Measurements from ENCODE around the gene SLC9A8. TPM values are rescaled to one million over a fixed set of nuclear protein-coding genes. Genes with fewer than 3 reads are reported as not detected.
"Not testable (repeated sequence)": the region's sequence is repeated elsewhere in the genome, so short reads cannot be mapped to it uniquely, and the experiment has no call there.

Gene SLC9A8
- total RNA-seq, 1 experiment from 2014 or later, result 6.5 TPM

DNA sequence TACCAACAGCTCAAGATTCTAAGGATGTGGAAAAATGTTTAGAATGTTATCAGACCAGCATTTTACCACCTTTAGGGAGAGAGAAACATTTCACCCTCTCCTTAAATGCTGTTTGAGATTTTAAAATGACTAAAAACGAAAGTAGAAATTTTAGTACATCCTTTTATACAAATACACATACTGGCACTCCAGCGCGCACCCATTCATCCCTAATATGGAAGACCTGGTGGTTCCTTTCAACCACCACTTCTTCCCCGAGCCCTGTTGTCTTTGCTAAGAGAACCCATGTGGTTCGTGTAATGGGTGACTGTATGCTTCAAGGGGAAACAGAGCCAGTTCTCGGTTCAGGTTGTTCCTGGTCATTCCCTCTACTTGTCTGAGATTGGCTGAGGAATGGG is 81.4 kb downstream of the SLC9A8 start (continued):
- no peak for TF ChIP-seq ZNF263 (CRISPR knock-in tag; IDR thresholded peaks at IDR 0.05; ENCODE audit: low read depth)
- TF ChIP-seq, protein P1, sequence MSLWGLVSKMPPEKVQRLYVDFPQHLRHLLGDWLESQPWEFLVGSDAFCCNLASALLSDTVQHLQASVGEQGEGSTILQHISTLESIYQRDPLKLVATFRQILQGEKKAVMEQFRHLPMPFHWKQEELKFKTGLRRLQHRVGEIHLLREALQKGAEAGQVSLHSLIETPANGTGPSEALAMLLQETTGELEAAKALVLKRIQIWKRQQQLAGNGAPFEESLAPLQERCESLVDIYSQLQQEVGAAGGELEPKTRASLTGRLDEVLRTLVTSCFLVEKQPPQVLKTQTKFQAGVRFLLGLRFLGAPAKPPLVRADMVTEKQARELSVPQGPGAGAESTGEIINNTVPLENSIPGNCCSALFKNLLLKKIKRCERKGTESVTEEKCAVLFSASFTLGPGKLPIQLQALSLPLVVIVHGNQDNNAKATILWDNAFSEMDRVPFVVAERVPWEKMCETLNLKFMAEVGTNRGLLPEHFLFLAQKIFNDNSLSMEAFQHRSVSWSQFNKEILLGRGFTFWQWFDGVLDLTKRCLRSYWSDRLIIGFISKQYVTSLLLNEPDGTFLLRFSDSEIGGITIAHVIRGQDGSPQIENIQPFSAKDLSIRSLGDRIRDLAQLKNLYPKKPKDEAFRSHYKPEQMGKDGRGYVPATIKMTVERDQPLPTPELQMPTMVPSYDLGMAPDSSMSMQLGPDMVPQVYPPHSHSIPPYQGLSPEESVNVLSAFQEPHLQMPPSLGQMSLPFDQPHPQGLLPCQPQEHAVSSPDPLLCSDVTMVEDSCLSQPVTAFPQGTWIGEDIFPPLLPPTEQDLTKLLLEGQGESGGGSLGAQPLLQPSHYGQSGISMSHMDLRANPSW (CRISPR knock-in tag; conservative IDR thresholded peaks at IDR 0.05; ENCODE audit: low read depth), result no peak
- TF ChIP-seq FOXP1 (CRISPR knock-in tag; IDR thresholded peaks at IDR 0.05; ENCODE audit: borderline replicate concordance), result no peak
- no peak for TF ChIP-seq ZNF121 (CRISPR knock-in tag; IDR thresholded peaks at IDR 0.05)
- no peak for TF ChIP-seq ZBTB21 (CRISPR knock-in tag; IDR thresholded peaks at IDR 0.05; ENCODE audit: borderline replicate concordance)
- no peak for TF ChIP-seq TP53 (CRISPR knock-in tag; IDR thresholded peaks at IDR 0.05)
- TF ChIP-seq, protein P2, sequence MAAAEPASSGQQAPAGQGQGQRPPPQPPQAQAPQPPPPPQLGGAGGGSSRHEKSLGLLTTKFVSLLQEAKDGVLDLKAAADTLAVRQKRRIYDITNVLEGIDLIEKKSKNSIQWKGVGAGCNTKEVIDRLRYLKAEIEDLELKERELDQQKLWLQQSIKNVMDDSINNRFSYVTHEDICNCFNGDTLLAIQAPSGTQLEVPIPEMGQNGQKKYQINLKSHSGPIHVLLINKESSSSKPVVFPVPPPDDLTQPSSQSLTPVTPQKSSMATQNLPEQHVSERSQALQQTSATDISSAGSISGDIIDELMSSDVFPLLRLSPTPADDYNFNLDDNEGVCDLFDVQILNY (CRISPR knock-in tag; IDR thresholded peaks at IDR 0.05), result no peak
- TF ChIP-seq JUN (CRISPR knock-in tag; IDR thresholded peaks at IDR 0.05), result no peak
- no peak for TF ChIP-seq NFATC4 (CRISPR knock-in tag; IDR thresholded peaks at IDR 0.05)
- TF ChIP-seq, protein P3, sequence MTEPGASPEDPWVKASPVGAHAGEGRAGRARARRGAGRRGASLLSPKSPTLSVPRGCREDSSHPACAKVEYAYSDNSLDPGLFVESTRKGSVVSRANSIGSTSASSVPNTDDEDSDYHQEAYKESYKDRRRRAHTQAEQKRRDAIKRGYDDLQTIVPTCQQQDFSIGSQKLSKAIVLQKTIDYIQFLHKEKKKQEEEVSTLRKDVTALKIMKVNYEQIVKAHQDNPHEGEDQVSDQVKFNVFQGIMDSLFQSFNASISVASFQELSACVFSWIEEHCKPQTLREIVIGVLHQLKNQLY (CRISPR knock-in tag; IDR thresholded peaks at IDR 0.05), result no peak
- TF ChIP-seq, protein P4, sequence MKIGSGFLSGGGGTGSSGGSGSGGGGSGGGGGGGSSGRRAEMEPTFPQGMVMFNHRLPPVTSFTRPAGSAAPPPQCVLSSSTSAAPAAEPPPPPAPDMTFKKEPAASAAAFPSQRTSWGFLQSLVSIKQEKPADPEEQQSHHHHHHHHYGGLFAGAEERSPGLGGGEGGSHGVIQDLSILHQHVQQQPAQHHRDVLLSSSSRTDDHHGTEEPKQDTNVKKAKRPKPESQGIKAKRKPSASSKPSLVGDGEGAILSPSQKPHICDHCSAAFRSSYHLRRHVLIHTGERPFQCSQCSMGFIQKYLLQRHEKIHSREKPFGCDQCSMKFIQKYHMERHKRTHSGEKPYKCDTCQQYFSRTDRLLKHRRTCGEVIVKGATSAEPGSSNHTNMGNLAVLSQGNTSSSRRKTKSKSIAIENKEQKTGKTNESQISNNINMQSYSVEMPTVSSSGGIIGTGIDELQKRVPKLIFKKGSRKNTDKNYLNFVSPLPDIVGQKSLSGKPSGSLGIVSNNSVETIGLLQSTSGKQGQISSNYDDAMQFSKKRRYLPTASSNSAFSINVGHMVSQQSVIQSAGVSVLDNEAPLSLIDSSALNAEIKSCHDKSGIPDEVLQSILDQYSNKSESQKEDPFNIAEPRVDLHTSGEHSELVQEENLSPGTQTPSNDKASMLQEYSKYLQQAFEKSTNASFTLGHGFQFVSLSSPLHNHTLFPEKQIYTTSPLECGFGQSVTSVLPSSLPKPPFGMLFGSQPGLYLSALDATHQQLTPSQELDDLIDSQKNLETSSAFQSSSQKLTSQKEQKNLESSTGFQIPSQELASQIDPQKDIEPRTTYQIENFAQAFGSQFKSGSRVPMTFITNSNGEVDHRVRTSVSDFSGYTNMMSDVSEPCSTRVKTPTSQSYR (CRISPR knock-in tag; IDR thresholded peaks at IDR 0.05), result no peak

DNA sequence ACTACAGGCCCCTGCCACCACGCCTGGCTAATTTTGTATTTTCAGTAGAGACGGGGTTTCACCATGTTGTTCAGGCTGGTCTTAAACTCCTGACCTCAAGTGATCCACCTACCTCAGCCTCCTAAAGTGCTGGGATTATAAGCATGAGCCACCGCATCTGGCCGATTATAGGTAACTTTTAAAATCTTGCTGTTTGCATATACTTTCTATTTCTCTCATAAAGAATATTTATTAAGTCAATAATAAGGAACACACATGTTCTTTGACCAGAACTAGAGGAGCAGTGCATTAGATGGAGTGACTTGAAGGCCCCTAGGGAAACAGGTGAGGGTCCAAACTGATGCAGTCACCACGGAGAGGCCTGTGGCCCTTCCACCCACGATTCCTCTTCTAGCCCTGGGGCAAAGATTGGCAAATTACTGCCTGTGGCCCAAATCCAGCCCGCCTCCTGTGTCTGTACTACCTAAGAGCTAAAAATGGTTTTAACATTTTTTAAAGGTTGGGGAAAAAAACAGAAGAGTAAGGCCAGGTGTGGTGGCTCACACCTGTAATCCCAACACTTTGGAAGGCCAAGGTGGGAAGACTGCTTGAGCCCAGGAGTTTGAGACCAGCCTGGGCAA is 83.0 kb downstream of the SLC9A8 start:
- ATAC-seq; CTCF ChIA-PET; H3K27ac Mint-ChIP-seq; H3K4me3 Mint-ChIP-seq; DNase-seq (ENCODE audit: low spot score); H3K36me3 Mint-ChIP-seq; H3K27me3 Mint-ChIP-seq (ENCODE audit: low read depth); POLR2A ChIA-PET; H3K4me1 Mint-ChIP-seq; H3K9me3 Mint-ChIP-seq: not testable (repeated sequence)

DNA sequence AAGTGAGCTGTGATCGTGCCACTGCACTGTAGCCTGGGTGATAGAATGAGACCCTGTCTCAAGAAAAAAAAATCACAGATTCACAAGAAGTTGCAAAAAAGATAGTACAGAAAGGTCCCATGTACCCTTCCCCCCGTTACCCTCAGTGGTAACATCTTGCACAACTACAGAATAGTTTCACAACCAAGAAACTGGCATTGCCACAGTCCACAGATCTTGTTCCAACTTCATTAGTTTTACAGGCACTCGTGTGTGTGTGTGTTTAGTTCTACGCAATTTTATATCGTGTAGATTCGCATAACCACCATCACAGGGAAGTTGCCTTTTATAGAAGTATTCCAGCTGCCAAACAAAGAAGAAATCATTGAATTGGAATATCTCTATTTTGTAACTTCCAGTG is 83.6 kb downstream of the SLC9A8 start:
- Mint-ChIP-seq H3K4me3 (no peak overlapping the region), H3K9me3 (no peaks in the 10 kb centered on the region), H3K4me1 (peaks cover 5% of the 10 kb centered on the region), H3K27ac (no peak overlapping the region), H3K36me3 (no peaks in the 10 kb centered on the region), H3K27me3 (ENCODE audit: low read depth) (0 out of 2 replicates have a peak, but pooled peaks cover 3% of the 10 kb centered on the region)
- DNase-seq (ENCODE audit: low spot score), result no peak
- ChIA-PET CTCF (interaction anchor here (1.0 kb wide), 1 partner anchor 288 kb away, joined by 5 read pairs; no protein-coding TSS in a partner anchor), POLR2A (no interaction called here)
- no peak for ATAC-seq
- TF ChIP-seq, protein P5, sequence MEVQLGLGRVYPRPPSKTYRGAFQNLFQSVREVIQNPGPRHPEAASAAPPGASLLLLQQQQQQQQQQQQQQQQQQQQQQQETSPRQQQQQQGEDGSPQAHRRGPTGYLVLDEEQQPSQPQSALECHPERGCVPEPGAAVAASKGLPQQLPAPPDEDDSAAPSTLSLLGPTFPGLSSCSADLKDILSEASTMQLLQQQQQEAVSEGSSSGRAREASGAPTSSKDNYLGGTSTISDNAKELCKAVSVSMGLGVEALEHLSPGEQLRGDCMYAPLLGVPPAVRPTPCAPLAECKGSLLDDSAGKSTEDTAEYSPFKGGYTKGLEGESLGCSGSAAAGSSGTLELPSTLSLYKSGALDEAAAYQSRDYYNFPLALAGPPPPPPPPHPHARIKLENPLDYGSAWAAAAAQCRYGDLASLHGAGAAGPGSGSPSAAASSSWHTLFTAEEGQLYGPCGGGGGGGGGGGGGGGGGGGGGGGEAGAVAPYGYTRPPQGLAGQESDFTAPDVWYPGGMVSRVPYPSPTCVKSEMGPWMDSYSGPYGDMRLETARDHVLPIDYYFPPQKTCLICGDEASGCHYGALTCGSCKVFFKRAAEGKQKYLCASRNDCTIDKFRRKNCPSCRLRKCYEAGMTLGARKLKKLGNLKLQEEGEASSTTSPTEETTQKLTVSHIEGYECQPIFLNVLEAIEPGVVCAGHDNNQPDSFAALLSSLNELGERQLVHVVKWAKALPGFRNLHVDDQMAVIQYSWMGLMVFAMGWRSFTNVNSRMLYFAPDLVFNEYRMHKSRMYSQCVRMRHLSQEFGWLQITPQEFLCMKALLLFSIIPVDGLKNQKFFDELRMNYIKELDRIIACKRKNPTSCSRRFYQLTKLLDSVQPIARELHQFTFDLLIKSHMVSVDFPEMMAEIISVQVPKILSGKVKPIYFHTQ (CRISPR knock-in tag; IDR thresholded peaks at IDR 0.05), result no peak
- TF ChIP-seq, protein P6, sequence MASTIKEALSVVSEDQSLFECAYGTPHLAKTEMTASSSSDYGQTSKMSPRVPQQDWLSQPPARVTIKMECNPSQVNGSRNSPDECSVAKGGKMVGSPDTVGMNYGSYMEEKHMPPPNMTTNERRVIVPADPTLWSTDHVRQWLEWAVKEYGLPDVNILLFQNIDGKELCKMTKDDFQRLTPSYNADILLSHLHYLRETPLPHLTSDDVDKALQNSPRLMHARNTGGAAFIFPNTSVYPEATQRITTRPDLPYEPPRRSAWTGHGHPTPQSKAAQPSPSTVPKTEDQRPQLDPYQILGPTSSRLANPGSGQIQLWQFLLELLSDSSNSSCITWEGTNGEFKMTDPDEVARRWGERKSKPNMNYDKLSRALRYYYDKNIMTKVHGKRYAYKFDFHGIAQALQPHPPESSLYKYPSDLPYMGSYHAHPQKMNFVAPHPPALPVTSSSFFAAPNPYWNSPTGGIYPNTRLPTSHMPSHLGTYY (CRISPR knock-in tag; IDR thresholded peaks at IDR 0.05), result no peak
- TF ChIP-seq PRRX2 (CRISPR knock-in tag; IDR thresholded peaks at IDR 0.05), result no peak
- TF ChIP-seq, protein P7, sequence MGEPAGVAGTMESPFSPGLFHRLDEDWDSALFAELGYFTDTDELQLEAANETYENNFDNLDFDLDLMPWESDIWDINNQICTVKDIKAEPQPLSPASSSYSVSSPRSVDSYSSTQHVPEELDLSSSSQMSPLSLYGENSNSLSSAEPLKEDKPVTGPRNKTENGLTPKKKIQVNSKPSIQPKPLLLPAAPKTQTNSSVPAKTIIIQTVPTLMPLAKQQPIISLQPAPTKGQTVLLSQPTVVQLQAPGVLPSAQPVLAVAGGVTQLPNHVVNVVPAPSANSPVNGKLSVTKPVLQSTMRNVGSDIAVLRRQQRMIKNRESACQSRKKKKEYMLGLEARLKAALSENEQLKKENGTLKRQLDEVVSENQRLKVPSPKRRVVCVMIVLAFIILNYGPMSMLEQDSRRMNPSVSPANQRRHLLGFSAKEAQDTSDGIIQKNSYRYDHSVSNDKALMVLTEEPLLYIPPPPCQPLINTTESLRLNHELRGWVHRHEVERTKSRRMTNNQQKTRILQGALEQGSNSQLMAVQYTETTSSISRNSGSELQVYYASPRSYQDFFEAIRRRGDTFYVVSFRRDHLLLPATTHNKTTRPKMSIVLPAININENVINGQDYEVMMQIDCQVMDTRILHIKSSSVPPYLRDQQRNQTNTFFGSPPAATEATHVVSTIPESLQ (CRISPR knock-in tag; IDR thresholded peaks at IDR 0.05), result no peak
- TF ChIP-seq, protein P8, sequence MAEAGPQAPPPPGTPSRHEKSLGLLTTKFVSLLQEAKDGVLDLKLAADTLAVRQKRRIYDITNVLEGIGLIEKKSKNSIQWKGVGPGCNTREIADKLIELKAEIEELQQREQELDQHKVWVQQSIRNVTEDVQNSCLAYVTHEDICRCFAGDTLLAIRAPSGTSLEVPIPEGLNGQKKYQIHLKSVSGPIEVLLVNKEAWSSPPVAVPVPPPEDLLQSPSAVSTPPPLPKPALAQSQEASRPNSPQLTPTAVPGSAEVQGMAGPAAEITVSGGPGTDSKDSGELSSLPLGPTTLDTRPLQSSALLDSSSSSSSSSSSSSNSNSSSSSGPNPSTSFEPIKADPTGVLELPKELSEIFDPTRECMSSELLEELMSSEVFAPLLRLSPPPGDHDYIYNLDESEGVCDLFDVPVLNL (CRISPR knock-in tag; IDR thresholded peaks at IDR 0.05; ENCODE audit: borderline replicate concordance, low read depth), result no peak
- TF ChIP-seq, protein P9, sequence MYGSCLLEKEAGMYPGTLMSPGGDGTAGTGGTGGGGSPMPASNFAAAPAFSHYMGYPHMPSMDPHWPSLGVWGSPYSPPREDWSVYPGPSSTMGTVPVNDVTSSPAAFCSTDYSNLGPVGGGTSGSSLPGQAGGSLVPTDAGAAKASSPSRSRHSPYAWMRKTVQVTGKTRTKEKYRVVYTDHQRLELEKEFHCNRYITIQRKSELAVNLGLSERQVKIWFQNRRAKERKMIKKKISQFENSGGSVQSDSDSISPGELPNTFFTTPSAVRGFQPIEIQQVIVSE (CRISPR knock-in tag; IDR thresholded peaks at IDR 0.05; ENCODE audit: borderline replicate concordance), result no peak
